GM12892 (cell line): ENCODE measurements around the gene PTPRN2.

Source experiments
- POLR2A ChIP-seq: IDR thresholded peaks from 2 replicates; pipeline ENCODE4 v1.6.1; 2011; ENCODE audit warnings: low read depth, low read length, control low read depth
- POLR2AphosphoS5 ChIP-seq: IDR thresholded peaks from 2 replicates; pipeline ENCODE4 v1.6.1; 2011; ENCODE audit warnings: low read depth, low read length, control low read depth

GRCh38 chr7:158299607-158300006, 288.0 kb downstream of the PTPRN2 start:
- TF ChIP-seq POLR2AphosphoS5, result no peak
- no peak for TF ChIP-seq POLR2A
